Gastrocnemius medialis (tissue), 4 donors: ENCODE data around the gene PHC3.

Experiments
- POLR2A ChIP-seq, 2 donors: fragments of 450-650 bp; IDR thresholded peaks; one replicate each; pipeline ENCODE4 v1.6.1; 2017; ENCODE audit warnings: antibody characterized with exemption in 2 of 2, mild to moderate bottlenecking in 2 of 2, moderate library complexity in 2 of 2
- TF ChIP-seq, protein P1 (sequence below), 5 experiments: fragments of 450-650 bp in 3 of 5; fragments of 200-600 bp in 2 of 5; sonication (generic) in 2 of 5; IDR thresholded peaks in 4 of 5; conservative IDR thresholded peaks in 1 of 5; 1 replicate in 4 of 5; 2 replicates in 1 of 5; pipeline ENCODE4 v1.5.1; 2016 to 2019; ENCODE audit warnings: antibody characterized with exemption in 5 of 5, mild to moderate bottlenecking in 3 of 5, moderate library complexity in 3 of 5

DNA sequence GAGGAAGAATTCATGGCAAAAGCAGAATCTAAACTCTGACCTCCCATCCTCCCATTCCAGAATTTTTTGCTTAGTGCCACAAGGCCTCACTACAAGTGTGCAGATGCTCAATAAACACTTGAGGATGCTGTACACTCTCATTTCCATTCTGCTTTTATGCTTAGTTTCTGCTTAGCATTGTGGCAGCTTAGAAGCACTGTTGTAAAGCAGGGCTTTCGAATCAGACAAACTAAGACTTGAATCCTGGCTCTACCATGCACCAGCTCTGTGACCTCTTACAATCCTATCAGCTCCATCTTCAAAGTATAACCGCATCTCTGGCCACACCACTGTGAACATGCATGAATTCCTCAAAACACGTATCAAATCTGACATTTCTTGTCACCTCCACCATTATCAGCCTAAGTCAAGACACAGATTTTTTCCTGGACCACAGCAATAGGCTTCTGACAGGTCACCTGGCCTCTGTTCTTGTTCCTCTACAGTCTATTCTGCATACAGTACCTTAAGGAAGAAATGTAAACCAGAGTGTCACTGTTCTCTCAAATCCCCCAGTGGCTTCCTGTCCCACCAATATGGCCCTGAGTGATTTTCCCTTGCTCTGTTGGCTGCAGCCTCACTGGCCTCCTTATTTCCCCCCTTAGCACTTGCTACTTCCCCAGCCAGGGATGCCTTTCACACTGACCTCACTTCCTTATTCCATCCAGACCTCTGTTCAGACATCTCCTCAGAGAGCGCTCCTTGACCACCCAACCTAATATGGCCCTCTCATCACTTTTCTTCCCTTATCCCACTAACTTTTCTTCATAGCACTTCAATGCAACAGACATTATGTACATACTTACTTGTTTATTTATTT lies 8.1 kb upstream of the PHC3 start:
- TF ChIP-seq, protein P1, sequence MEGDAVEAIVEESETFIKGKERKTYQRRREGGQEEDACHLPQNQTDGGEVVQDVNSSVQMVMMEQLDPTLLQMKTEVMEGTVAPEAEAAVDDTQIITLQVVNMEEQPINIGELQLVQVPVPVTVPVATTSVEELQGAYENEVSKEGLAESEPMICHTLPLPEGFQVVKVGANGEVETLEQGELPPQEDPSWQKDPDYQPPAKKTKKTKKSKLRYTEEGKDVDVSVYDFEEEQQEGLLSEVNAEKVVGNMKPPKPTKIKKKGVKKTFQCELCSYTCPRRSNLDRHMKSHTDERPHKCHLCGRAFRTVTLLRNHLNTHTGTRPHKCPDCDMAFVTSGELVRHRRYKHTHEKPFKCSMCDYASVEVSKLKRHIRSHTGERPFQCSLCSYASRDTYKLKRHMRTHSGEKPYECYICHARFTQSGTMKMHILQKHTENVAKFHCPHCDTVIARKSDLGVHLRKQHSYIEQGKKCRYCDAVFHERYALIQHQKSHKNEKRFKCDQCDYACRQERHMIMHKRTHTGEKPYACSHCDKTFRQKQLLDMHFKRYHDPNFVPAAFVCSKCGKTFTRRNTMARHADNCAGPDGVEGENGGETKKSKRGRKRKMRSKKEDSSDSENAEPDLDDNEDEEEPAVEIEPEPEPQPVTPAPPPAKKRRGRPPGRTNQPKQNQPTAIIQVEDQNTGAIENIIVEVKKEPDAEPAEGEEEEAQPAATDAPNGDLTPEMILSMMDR (IDR thresholded peaks at IDR 0.05 in 4 of 5, conservative IDR thresholded peaks at IDR 0.05 in 1 of 5): no peak
- no peak for TF ChIP-seq POLR2A (IDR thresholded peaks at IDR 0.05)
